Measurements from ENCODE around the gene TSPAN14.

DNA sequence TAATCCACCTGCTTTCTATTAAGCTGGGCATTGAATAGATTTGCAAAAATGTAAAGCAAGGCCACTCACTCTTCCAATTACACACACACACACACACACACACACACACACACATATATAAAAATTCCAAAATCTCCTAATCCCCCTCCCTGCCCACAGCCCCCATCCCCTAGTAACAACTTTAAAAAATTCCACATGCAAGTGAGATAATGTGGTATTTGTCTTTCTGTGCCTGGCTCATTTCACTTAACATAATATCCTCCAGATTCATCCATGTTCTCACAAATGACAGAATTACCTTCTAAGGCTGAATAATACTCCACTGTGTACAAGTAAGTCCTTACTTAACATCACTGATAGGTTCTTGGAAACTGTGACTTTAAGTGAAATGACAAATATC, 107.8 kb downstream of the TSPAN14 start:
- TF ChIP-seq, protein P1, sequence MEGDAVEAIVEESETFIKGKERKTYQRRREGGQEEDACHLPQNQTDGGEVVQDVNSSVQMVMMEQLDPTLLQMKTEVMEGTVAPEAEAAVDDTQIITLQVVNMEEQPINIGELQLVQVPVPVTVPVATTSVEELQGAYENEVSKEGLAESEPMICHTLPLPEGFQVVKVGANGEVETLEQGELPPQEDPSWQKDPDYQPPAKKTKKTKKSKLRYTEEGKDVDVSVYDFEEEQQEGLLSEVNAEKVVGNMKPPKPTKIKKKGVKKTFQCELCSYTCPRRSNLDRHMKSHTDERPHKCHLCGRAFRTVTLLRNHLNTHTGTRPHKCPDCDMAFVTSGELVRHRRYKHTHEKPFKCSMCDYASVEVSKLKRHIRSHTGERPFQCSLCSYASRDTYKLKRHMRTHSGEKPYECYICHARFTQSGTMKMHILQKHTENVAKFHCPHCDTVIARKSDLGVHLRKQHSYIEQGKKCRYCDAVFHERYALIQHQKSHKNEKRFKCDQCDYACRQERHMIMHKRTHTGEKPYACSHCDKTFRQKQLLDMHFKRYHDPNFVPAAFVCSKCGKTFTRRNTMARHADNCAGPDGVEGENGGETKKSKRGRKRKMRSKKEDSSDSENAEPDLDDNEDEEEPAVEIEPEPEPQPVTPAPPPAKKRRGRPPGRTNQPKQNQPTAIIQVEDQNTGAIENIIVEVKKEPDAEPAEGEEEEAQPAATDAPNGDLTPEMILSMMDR (conservative IDR thresholded peaks at IDR 0.05; ENCODE audit: low read length), result no peak
- TF ChIP-seq EZH2phosphoT487 (IDR thresholded peaks at IDR 0.05; ENCODE audit: borderline replicate concordance), result no peak
